Measurements from ENCODE around the gene NAP1L1.
A peak's percentile ranks its signal among the peaks of the same experiment; 100 is the strongest.

Gene NAP1L1

GRCh38 chr12:76057326-76057725 is 27.2 kb downstream of the NAP1L1 start:
- Histone ChIP-seq H3K23ac (ENCODE audit: low read length) (no peak overlapping the region), H3K36me3 (ENCODE audit: control insufficient read depth, insufficient read depth, low read length) (peaks cover 10% of the 10 kb centered on the region), H3K4me2 (ENCODE audit: low read length) (no peak overlapping the region), H3K27ac (ENCODE audit: low read depth, low read length) (no peak overlapping the region), H2BK120ac (ENCODE audit: low read depth, low read length) (no peak overlapping the region), H3K56ac (ENCODE audit: low read length) (no peak overlapping the region), H4K5ac (ENCODE audit: low read length) (no peak overlapping the region), H4K8ac (ENCODE audit: low read depth, low read length) (no peak overlapping the region), H3K79me1 (ENCODE audit: low read length) (peaks cover 10% of the 10 kb centered on the region), H3K4me1 (ENCODE audit: control insufficient read depth, low read depth, low read length) (no peaks in the 10 kb centered on the region), H3K79me2 (ENCODE audit: control insufficient read depth, insufficient read depth, low read length) (peaks cover 13% of the 10 kb centered on the region), H2BK5ac (ENCODE audit: low read length) (no peak overlapping the region), H3K9ac (ENCODE audit: low read length) (no peak overlapping the region), H2BK15ac (replicated peaks; ENCODE audit: low read depth) (no peak overlapping the region), H3K18ac (ENCODE audit: low read length) (no peak overlapping the region), H2AK5ac (ENCODE audit: low read length) (no peak overlapping the region), H3K27me3 (ENCODE audit: insufficient read depth, low read length, poor library complexity) (no peaks in the 10 kb centered on the region), H3K4ac (ENCODE audit: low read depth, low read length) (no peak overlapping the region), H3K4me3 (ENCODE audit: low read length) (no peak overlapping the region)
- no CpG with 5 or more reads among the region's 7 CpGs for WGBS (ENCODE audit: extremely low coverage, insufficient coverage, low lambda C conversion rate)
- DNase-seq, result no peak

DNA sequence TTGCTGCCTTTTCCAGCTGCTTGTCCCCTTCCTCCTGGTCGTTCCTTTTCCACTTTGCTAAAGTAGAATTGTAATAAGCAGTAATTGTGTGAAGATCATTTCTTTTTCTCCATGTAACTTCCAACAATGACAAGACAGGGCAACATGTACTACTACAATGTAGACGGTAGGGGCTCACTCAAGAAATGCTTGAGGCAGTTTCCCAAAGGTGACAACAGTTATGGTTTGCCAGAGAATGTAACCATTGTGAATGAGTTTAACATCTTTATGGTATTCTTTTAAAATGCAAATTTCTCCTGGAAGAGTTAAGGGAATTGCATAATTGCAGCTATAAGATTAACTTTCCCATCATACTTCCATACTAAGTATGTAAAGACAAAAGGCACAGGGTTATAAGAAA is 29.1 kb downstream of the NAP1L1 start:
- H3K4me2 ChIP-seq (ENCODE audit: low read length), result no peak overlapping the region
- no peak overlapping the region for H2BK15ac ChIP-seq (replicated peaks; ENCODE audit: low read depth)
- H3K4me1 ChIP-seq (ENCODE audit: control insufficient read depth, low read depth, low read length), result no peaks in the 10 kb centered on the region
- no peak overlapping the region for H4K5ac ChIP-seq (ENCODE audit: low read length)
- H3K36me3 ChIP-seq (ENCODE audit: control insufficient read depth, insufficient read depth, low read length), result peaks cover 4% of the 10 kb centered on the region
- no CpG with 5 or more reads among the region's 2 CpGs for WGBS (ENCODE audit: extremely low coverage, insufficient coverage, low lambda C conversion rate)
- no peak overlapping the region for H3K9ac ChIP-seq (ENCODE audit: low read length)
- H3K4me3 ChIP-seq (ENCODE audit: low read length), result no peak overlapping the region
- no peak overlapping the region for H3K4ac ChIP-seq (ENCODE audit: low read depth, low read length)
- H3K79me2 ChIP-seq (ENCODE audit: control insufficient read depth, insufficient read depth, low read length), result no peaks in the 10 kb centered on the region
- H3K18ac ChIP-seq (ENCODE audit: low read length), result no peak overlapping the region
- H3K56ac ChIP-seq (ENCODE audit: low read length), result no peak overlapping the region
- no peak overlapping the region for H2AK5ac ChIP-seq (ENCODE audit: low read length)
- no peak overlapping the region for H2BK120ac ChIP-seq (ENCODE audit: low read depth, low read length)
- H3K23ac ChIP-seq (ENCODE audit: low read length), result no peak overlapping the region
- H3K27ac ChIP-seq (ENCODE audit: low read depth, low read length), result no peak overlapping the region
- peak; percentile 65 for DNase-seq
- no peak overlapping the region for H4K8ac ChIP-seq (ENCODE audit: low read depth, low read length)
- no peaks in the 10 kb centered on the region for H3K27me3 ChIP-seq (ENCODE audit: insufficient read depth, low read length, poor library complexity)
- H3K79me1 ChIP-seq (ENCODE audit: low read length), result peaks cover 3% of the 10 kb centered on the region
- H2BK5ac ChIP-seq (ENCODE audit: low read length), result no peak overlapping the region

DNA sequence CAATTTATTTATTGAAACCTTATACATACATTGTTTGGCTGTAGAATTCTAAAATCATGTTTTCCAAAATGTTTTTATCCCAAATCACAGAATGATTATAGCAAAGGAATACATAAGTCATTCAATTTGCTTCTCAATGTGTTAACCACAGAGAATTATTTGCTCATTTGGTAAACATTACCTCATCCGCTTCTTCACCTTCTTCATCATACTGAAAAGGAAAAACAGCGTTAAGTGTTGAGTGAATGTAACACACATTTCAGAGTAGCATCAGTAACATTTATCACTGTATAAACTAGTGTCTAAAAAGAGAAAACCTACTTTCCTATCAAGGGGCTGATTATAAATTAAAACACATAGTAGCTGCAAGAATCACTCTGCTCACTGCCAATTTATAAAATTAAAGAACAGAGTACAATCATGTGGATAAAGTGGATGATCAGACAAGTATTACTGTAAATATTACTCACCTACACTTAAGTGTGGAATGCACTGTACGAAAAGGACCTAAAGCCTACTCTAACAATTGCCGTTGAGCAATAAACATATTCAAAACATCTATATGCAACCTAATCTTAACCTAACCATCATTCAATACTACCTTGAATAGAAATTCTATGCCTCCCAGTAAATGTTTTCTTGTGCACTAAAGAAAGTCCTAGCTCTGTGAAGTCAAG is 34.8 kb downstream of the NAP1L1 start:
- no peak overlapping the region for H3K4ac ChIP-seq (ENCODE audit: low read depth, low read length)
- H3K4me2 ChIP-seq (ENCODE audit: low read length), result no peak overlapping the region
- peaks cover 2% of the 10 kb centered on the region for H3K36me3 ChIP-seq (ENCODE audit: control insufficient read depth, insufficient read depth, low read length)
- H3K27ac ChIP-seq (ENCODE audit: low read depth, low read length), result no peak overlapping the region
- H2BK120ac ChIP-seq (ENCODE audit: low read depth, low read length), result no peak overlapping the region
- peaks cover 3% of the 10 kb centered on the region for H3K79me1 ChIP-seq (ENCODE audit: low read length)
- no peak for DNase-seq
- no peaks in the 10 kb centered on the region for H3K79me2 ChIP-seq (ENCODE audit: control insufficient read depth, insufficient read depth, low read length)
- no peak overlapping the region for H4K8ac ChIP-seq (ENCODE audit: low read depth, low read length)
- H3K27me3 ChIP-seq (ENCODE audit: insufficient read depth, low read length, poor library complexity), result no peaks in the 10 kb centered on the region
- H4K5ac ChIP-seq (ENCODE audit: low read length), result no peak overlapping the region
- H3K9ac ChIP-seq (ENCODE audit: low read length), result no peak overlapping the region
- no peak overlapping the region for H3K23ac ChIP-seq (ENCODE audit: low read length)
- no peaks in the 10 kb centered on the region for H3K4me1 ChIP-seq (ENCODE audit: control insufficient read depth, low read depth, low read length)
- WGBS (ENCODE audit: extremely low coverage, insufficient coverage, low lambda C conversion rate), result 100% methylated on average over 1 of the region's 4 CpGs
- no peak overlapping the region for H2AK5ac ChIP-seq (ENCODE audit: low read length)
- H3K18ac ChIP-seq (ENCODE audit: low read length), result no peak overlapping the region
- H3K4me3 ChIP-seq (ENCODE audit: low read length), result no peak overlapping the region
- no peak overlapping the region for H2BK15ac ChIP-seq (replicated peaks; ENCODE audit: low read depth)
- H2BK5ac ChIP-seq (ENCODE audit: low read length), result no peak overlapping the region
- no peak overlapping the region for H3K56ac ChIP-seq (ENCODE audit: low read length)

DNA sequence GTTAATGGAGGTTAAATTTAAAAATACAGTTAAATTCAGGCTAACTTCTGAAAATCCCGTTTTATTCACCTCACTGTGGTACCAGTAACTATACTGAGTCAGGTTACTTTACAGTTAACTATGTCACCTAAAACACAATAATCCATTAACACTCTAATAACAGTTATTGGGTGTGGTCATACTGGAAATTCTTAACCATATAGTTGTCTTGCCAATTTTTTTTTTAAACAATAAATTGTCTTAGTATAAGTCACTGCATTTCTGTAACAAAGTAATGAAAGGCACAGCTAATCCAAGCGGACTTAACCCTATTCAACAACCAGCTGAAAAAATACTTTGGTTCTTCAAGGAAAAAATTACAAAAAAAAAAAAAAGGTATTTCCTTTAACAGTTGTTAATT is 36.7 kb downstream of the NAP1L1 start:
- WGBS (ENCODE audit: extremely low coverage, insufficient coverage, low lambda C conversion rate), result no CpG with 5 or more reads among the region's 2 CpGs
- H4K8ac ChIP-seq (ENCODE audit: low read depth, low read length), result no peak overlapping the region
- H4K5ac ChIP-seq (ENCODE audit: low read length), result no peak overlapping the region
- H3K4ac ChIP-seq (ENCODE audit: low read depth, low read length), result no peak overlapping the region
- no peak overlapping the region for H3K27ac ChIP-seq (ENCODE audit: low read depth, low read length)
- H3K79me1 ChIP-seq (ENCODE audit: low read length), result no peaks in the 10 kb centered on the region
- H2AK5ac ChIP-seq (ENCODE audit: low read length), result no peak overlapping the region
- no peaks in the 10 kb centered on the region for H3K4me1 ChIP-seq (ENCODE audit: control insufficient read depth, low read depth, low read length)
- no peak overlapping the region for H3K23ac ChIP-seq (ENCODE audit: low read length)
- no peak overlapping the region for H3K18ac ChIP-seq (ENCODE audit: low read length)
- no peaks in the 10 kb centered on the region for H3K36me3 ChIP-seq (ENCODE audit: control insufficient read depth, insufficient read depth, low read length)
- H3K56ac ChIP-seq (ENCODE audit: low read length), result no peak overlapping the region
- H2BK5ac ChIP-seq (ENCODE audit: low read length), result no peak overlapping the region
- H3K9ac ChIP-seq (ENCODE audit: low read length), result no peak overlapping the region
- no peaks in the 10 kb centered on the region for H3K27me3 ChIP-seq (ENCODE audit: insufficient read depth, low read length, poor library complexity)
- H3K4me3 ChIP-seq (ENCODE audit: low read length), result no peak overlapping the region
- no peaks in the 10 kb centered on the region for H3K79me2 ChIP-seq (ENCODE audit: control insufficient read depth, insufficient read depth, low read length)
- no peak for DNase-seq
- H2BK120ac ChIP-seq (ENCODE audit: low read depth, low read length), result no peak overlapping the region
- no peak overlapping the region for H2BK15ac ChIP-seq (replicated peaks; ENCODE audit: low read depth)
- no peak overlapping the region for H3K4me2 ChIP-seq (ENCODE audit: low read length)

DNA sequence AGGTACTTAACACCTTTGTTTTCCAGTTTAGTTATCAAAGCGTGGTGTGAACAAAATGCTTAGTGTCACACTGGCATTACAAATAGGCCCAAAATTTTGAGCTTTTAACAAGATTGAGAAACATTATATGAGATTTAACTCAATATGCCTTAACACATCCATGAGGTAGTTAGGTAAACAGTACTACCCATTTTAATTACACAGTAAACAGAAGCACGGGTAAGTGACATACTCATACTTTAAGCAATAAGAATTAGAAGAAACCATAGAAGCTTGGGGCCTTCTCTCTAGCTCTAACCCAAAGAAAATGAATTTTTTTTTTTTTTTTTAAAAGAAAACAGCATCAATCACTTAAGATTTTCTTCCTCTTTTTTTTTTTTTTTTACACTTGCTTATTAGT is 37.4 kb downstream of the NAP1L1 start:
- Histone ChIP-seq H3K27ac (ENCODE audit: low read depth, low read length) (no peak overlapping the region), H2AK5ac (ENCODE audit: low read length) (no peak overlapping the region), H3K4me2 (ENCODE audit: low read length) (no peak overlapping the region), H2BK5ac (ENCODE audit: low read length) (no peak overlapping the region), H4K8ac (ENCODE audit: low read depth, low read length) (no peak overlapping the region), H2BK120ac (ENCODE audit: low read depth, low read length) (no peak overlapping the region), H3K9ac (ENCODE audit: low read length) (no peak overlapping the region), H3K23ac (ENCODE audit: low read length) (no peak overlapping the region), H3K79me2 (ENCODE audit: control insufficient read depth, insufficient read depth, low read length) (no peaks in the 10 kb centered on the region), H4K5ac (ENCODE audit: low read length) (no peak overlapping the region), H3K4ac (ENCODE audit: low read depth, low read length) (no peak overlapping the region), H3K18ac (ENCODE audit: low read length) (no peak overlapping the region), H3K56ac (ENCODE audit: low read length) (no peak overlapping the region), H2BK15ac (replicated peaks; ENCODE audit: low read depth) (no peak overlapping the region), H3K79me1 (ENCODE audit: low read length) (no peaks in the 10 kb centered on the region), H3K4me1 (ENCODE audit: control insufficient read depth, low read depth, low read length) (no peaks in the 10 kb centered on the region), H3K27me3 (ENCODE audit: insufficient read depth, low read length, poor library complexity) (no peaks in the 10 kb centered on the region), H3K36me3 (ENCODE audit: control insufficient read depth, insufficient read depth, low read length) (no peaks in the 10 kb centered on the region), H3K4me3 (ENCODE audit: low read length) (no peak overlapping the region)
- WGBS (ENCODE audit: extremely low coverage, insufficient coverage, low lambda C conversion rate), result no CpG with 5 or more reads among the region's 2 CpGs
- DNase-seq, result no peak

GRCh38 chr12:76043377-76043776 is 41.1 kb downstream of the NAP1L1 start:
- H3K4me3 ChIP-seq (ENCODE audit: low read length), result no peak overlapping the region
- no peaks in the 10 kb centered on the region for H3K79me1 ChIP-seq (ENCODE audit: low read length)
- no CpG with 5 or more reads among the region's 4 CpGs for WGBS (ENCODE audit: extremely low coverage, insufficient coverage, low lambda C conversion rate)
- no peak overlapping the region for H2BK5ac ChIP-seq (ENCODE audit: low read length)
- H3K9ac ChIP-seq (ENCODE audit: low read length), result no peak overlapping the region
- no peak overlapping the region for H3K27ac ChIP-seq (ENCODE audit: low read depth, low read length)
- no peaks in the 10 kb centered on the region for H3K79me2 ChIP-seq (ENCODE audit: control insufficient read depth, insufficient read depth, low read length)
- no peak overlapping the region for H3K23ac ChIP-seq (ENCODE audit: low read length)
- H3K36me3 ChIP-seq (ENCODE audit: control insufficient read depth, insufficient read depth, low read length), result no peaks in the 10 kb centered on the region
- H3K4me2 ChIP-seq (ENCODE audit: low read length), result no peak overlapping the region
- H2BK120ac ChIP-seq (ENCODE audit: low read depth, low read length), result no peak overlapping the region
- no peaks in the 10 kb centered on the region for H3K27me3 ChIP-seq (ENCODE audit: insufficient read depth, low read length, poor library complexity)
- H2AK5ac ChIP-seq (ENCODE audit: low read length), result no peak overlapping the region
- peaks cover 1% of the 10 kb centered on the region for H3K4me1 ChIP-seq (ENCODE audit: control insufficient read depth, low read depth, low read length)
- no peak overlapping the region for H2BK15ac ChIP-seq (replicated peaks; ENCODE audit: low read depth)
- H3K56ac ChIP-seq (ENCODE audit: low read length), result no peak overlapping the region
- H4K5ac ChIP-seq (ENCODE audit: low read length), result no peak overlapping the region
- H4K8ac ChIP-seq (ENCODE audit: low read depth, low read length), result no peak overlapping the region
- no peak for DNase-seq
- H3K18ac ChIP-seq (ENCODE audit: low read length), result no peak overlapping the region
- no peak overlapping the region for H3K4ac ChIP-seq (ENCODE audit: low read depth, low read length)
